Measurements from ENCODE around the gene KCNK7. TPM values are rescaled to one million over a fixed set of nuclear protein-coding genes. Genes with fewer than 3 reads are reported as not detected.

Gene KCNK7
- total RNA-seq, 1 experiment from 2014 or later, result 0.61 TPM

GRCh38 chr11:65559951-65560537 lies 35.6 kb downstream of the KCNK7 start:
- no TSS peak for BruUV-seq (replicated peaks)
- RAD21 ChIA-PET (ENCODE audit: low non-redundant PET in 1 of 2, low total read pairs in 2 of 2, uncharacterized antibody in 2 of 2, unreplicated experiment in 2 of 2), result interaction anchor here (1.8 to 2.2 kb wide), 4 partner anchors 9 to 19 kb away, joined by 5 to 9 read pairs (median 6); partner anchors contain the start of gene FAM89B (in 1 of the 2)
- no peak overlapping the region for H2AFZ ChIP-seq (ENCODE audit: low read depth, low read length, poor library complexity, severe bottlenecking)

More at GRCh38 chr11:65559951-65560537, 35.6 kb downstream of the KCNK7 start:
- no peaks in the 10 kb centered on the region for H3K9me2 ChIP-seq (ENCODE audit: insufficient read depth)
- peak overlapping the region; percentile 96 for H3K4me2 ChIP-seq (ENCODE audit: low read length)
- DNase-seq (ENCODE audit: low read depth, low spot score) (peak; percentile 89), ATAC-seq (peak; percentile 51)
- H4K20me1 ChIP-seq (ENCODE audit: insufficient read depth), result no peaks in the 10 kb centered on the region
- H3K79me2 ChIP-seq (ENCODE audit: insufficient read depth, low read length), result peaks cover 17% of the 10 kb centered on the region
- no peaks in the 10 kb centered on the region for H3K36me3 ChIP-seq (ENCODE audit: control insufficient read depth in 1 of 2, insufficient read depth in 2 of 2, low read length in 2 of 2)
- no peak for TF ChIP-seq POLR2A (IDR thresholded peaks at IDR 0.05; ENCODE audit: borderline replicate concordance, extremely low read depth, insufficient read depth, insufficient read length)
- peak; percentile 70 for TF ChIP-seq YY1 (IDR thresholded peaks at IDR 0.05; ENCODE audit: extremely low read depth, insufficient replicate concordance, low read depth, low read length)
- no peak for TF ChIP-seq SIN3A (IDR thresholded peaks at IDR 0.05; ENCODE audit: low read depth)
- no peak for TF ChIP-seq ELF1 (IDR thresholded peaks at IDR 0.05; ENCODE audit: borderline replicate concordance, low read depth)
- peak; percentile 42 for TF ChIP-seq TCF7L2 (IDR thresholded peaks at IDR 0.05; ENCODE audit: borderline replicate concordance, extremely low read depth, insufficient read depth, insufficient read length)
- TF ChIP-seq CTCF (IDR thresholded peaks at IDR 0.05 in 2 of 3, conservative IDR thresholded peaks at IDR 0.05 in 1 of 3; ENCODE audit: borderline replicate concordance in 1 of 3, insufficient read depth in 1 of 3, low read depth in 2 of 3, low read length in 2 of 3), result no peak
- TF ChIP-seq ZBTB33 (IDR thresholded peaks at IDR 0.05; ENCODE audit: extremely low read depth, insufficient replicate concordance, low read length), result peak; percentile 13
- TF ChIP-seq EZH2 (IDR thresholded peaks at IDR 0.05), result no peak
- TF ChIP-seq RAD21 (IDR thresholded peaks at IDR 0.05; ENCODE audit: low read depth), result no peak
- TF ChIP-seq CEBPB (IDR thresholded peaks at IDR 0.05; ENCODE audit: low read depth), result no peak
- TF ChIP-seq CBX3 (IDR thresholded peaks at IDR 0.05; ENCODE audit: low read depth), result no peak
- no peak for TF ChIP-seq REST (IDR thresholded peaks at IDR 0.05; ENCODE audit: low read depth)
- TF ChIP-seq SP1 (IDR thresholded peaks at IDR 0.05; ENCODE audit: low read depth), result no peak
- TF ChIP-seq EGR1 (IDR thresholded peaks at IDR 0.05; ENCODE audit: low read depth), result no peak
- TF ChIP-seq SRF (IDR thresholded peaks at IDR 0.05; ENCODE audit: low read depth), result no peak
- TF ChIP-seq MAX (IDR thresholded peaks at IDR 0.05), result no peak
- no peak for TF ChIP-seq JUND (IDR thresholded peaks at IDR 0.05)
- TF ChIP-seq POLR2AphosphoS5 (IDR thresholded peaks at IDR 0.05; ENCODE audit: low read depth, low read length), result peak; percentile 61; the same call in 1 of the 2 replicates
- no peak for TF ChIP-seq EZH2phosphoT487 (IDR thresholded peaks at IDR 0.05; ENCODE audit: borderline replicate concordance)
- H3K27me3 ChIP-seq (ENCODE audit: insufficient read depth, low read length), result no peaks in the 10 kb centered on the region
- intact Hi-C loops (cut with micrococcal nuclease), result no loop called here
- H3K9ac ChIP-seq (ENCODE audit: low read length), result peak overlapping the region; percentile 83
- CTCF ChIA-PET, result interaction anchor here (1.0 to 4.5 kb wide), 7 partner anchors 8 to 300 kb away, joined by 3 to 29 read pairs (median 8); partner anchors contain the start of genes FAM89B, MUS81 and ZNRD2
- H3K27ac ChIP-seq (ENCODE audit: low read depth, low read length), result peak overlapping the region; percentile 99
- no peaks in the 10 kb centered on the region for H3K9me3 ChIP-seq (ENCODE audit: control insufficient read depth in 1 of 2, insufficient read depth in 1 of 2, low read depth in 1 of 2, low read length in 2 of 2)
- H3K4me3 ChIP-seq (replicated peaks in 1 of 2; ENCODE audit: low read depth in 1 of 2, low read length in 2 of 2), result peak overlapping the region; percentile 64 to 68
- H3K4me1 ChIP-seq (ENCODE audit: control insufficient read depth in 1 of 2, insufficient read depth in 2 of 2, low read length in 2 of 2), result peaks cover 74 to 94% of the 10 kb centered on the region in 2 experiments
- POLR2A ChIA-PET, result interaction anchor here (0.6 to 2.7 kb wide), 10 partner anchors 10 to 137 kb away, joined by 3 to 17 read pairs (median 4); partner anchors contain the start of genes FAM89B, MALAT1, NEAT1 and ZNRD2
